Mucosa of descending colon (tissue), 3 donors: ENCODE results near the gene HIVEP2. TPM values are rescaled to one million over a fixed set of nuclear protein-coding genes. Genes with fewer than 3 reads are reported as not detected.

Source experiments
- ATAC-seq: fragments of 200-7000 bp; cut with Tn5 transposase; one replicate; pipeline ENCODE4 v1.9.1; 2020; ENCODE audit warnings: mild to moderate bottlenecking, moderate library complexity
- DNase-seq, 3 donors: peaks; one replicate each; pipeline ENCODE4 v3.0.0-alpha.2; 2020
- H3K36me3 ChIP-seq: fragments of 200-600 bp; one replicate; pipeline ENCODE4 v1.8.0; 2021; ENCODE audit warnings: low read depth, mild to moderate bottlenecking
- H3K4me1 ChIP-seq: fragments of 200-600 bp; one replicate; pipeline ENCODE4 v1.8.0; 2021; ENCODE audit warnings: low read depth, mild to moderate bottlenecking
- H3K4me3 ChIP-seq: fragments of 200-600 bp; one replicate; pipeline ENCODE4 v1.8.0; 2021; ENCODE audit warnings: mild to moderate bottlenecking
- H3K9me3 ChIP-seq: fragments of 200-600 bp; one replicate; pipeline ENCODE4 v1.8.0; 2021; ENCODE audit warnings: mild to moderate bottlenecking
- CTCF ChIP-seq: fragments of 200-600 bp; IDR thresholded peaks from one replicate; pipeline ENCODE4 v1.8.0; 2022; ENCODE audit warnings: antibody characterized with exemption, mild to moderate bottlenecking
- intact Hi-C, 2 donors: fragments of 100-400 bp; cut with DNase I in 1 of 2; cut with micrococcal nuclease in 1 of 2; formaldehyde crosslinking; loops; one replicate each; pipeline versions ENCODE4 v1.11.0 to v1.11.1; 2022; cut with DNase I, micrococcal nuclease
- total RNA-seq, 3 donors: library from RNA; stranded (reverse); fragmentation: NEBNext Ultra II Directional in 2 of 3; extraction: Animal tissue kit (Norgen Biotek cat#: 25700) in 2 of 3; gene quantifications; one replicate each; pipeline versions ENCODE4 v1.2.1 to v1.2.4, GENCODE V29; 2021 to 2023
- donor health status: DM: no; HTN: no; CAD: no; lungs with moderate emphysema.
- donor health status: DM: no; HTN: no; CAD: no.
- donor health status: DM: no; HTN: yes; CAD: no.

Gene HIVEP2
- total RNA-seq, 3 donors from 2014 or later, result 7.8 to 17.7 (median 11.3) TPM

GRCh38 chr6:142796571-142796970 lies 148.4 kb downstream of the HIVEP2 start:
- ATAC-seq (no peak), DNase-seq (no peak)
- TF ChIP-seq CTCF, result no peak
- Histone ChIP-seq H3K36me3 (no peaks in the 10 kb centered on the region), H3K9me3 (no peaks in the 10 kb centered on the region), H3K4me3 (no peak overlapping the region), H3K4me1 (no peaks in the 10 kb centered on the region)
- intact Hi-C loops, result no loop called here

- DNase-seq (no peak), ATAC-seq (no peak)
- Histone ChIP-seq H3K9me3 (no peaks in the 10 kb centered on the region), H3K36me3 (no peaks in the 10 kb centered on the region), H3K4me3 (no peak overlapping the region), H3K4me1 (no peaks in the 10 kb centered on the region)
- intact Hi-C loops, result no loop called here
- no peak for TF ChIP-seq CTCF
These were observed 149.0 kb downstream of the HIVEP2 start for GRCh38 chr6:142796024-142796423.

GRCh38 chr6:142794424-142794823 lies 150.6 kb downstream of the HIVEP2 start:
- H3K9me3 ChIP-seq, result no peaks in the 10 kb centered on the region
- no peaks in the 10 kb centered on the region for H3K36me3 ChIP-seq
- TF ChIP-seq CTCF, result no peak
- no peak overlapping the region for H3K4me3 ChIP-seq
- no peak for DNase-seq
- ATAC-seq, result no peak
- intact Hi-C loops, result no loop called here
- no peaks in the 10 kb centered on the region for H3K4me1 ChIP-seq

- no peak for TF ChIP-seq CTCF
- H3K4me1 ChIP-seq, result no peaks in the 10 kb centered on the region
- H3K9me3 ChIP-seq, result no peaks in the 10 kb centered on the region
These were observed 154.7 kb downstream of the HIVEP2 start for GRCh38 chr6:142790257-142790656.

GRCh38 chr6:142787422-142787821 lies 157.6 kb downstream of the HIVEP2 start:
- H3K36me3 ChIP-seq, result no peaks in the 10 kb centered on the region
- no peak for ATAC-seq
- no peak overlapping the region for H3K4me3 ChIP-seq
- DNase-seq, result no peak
- H3K9me3 ChIP-seq, result no peaks in the 10 kb centered on the region
- H3K4me1 ChIP-seq, result no peaks in the 10 kb centered on the region
- no peak for TF ChIP-seq CTCF
- intact Hi-C loops, result no loop called here

More at GRCh38 chr6:142790257-142790656, 154.7 kb downstream of the HIVEP2 start:
- ATAC-seq, result no peak
- H3K36me3 ChIP-seq, result no peaks in the 10 kb centered on the region
- H3K4me3 ChIP-seq, result no peak overlapping the region
- intact Hi-C loops, result no loop called here
- DNase-seq, result no peak

GRCh38 chr6:142786476-142786875 lies 158.5 kb downstream of the HIVEP2 start:
- Histone ChIP-seq H3K4me3 (no peak overlapping the region), H3K9me3 (no peaks in the 10 kb centered on the region), H3K4me1 (no peaks in the 10 kb centered on the region), H3K36me3 (no peaks in the 10 kb centered on the region)
- intact Hi-C loops, result no loop called here
- DNase-seq, result no peak
- no peak for ATAC-seq
- TF ChIP-seq CTCF, result no peak
